Endothelial cell of umbilical vein (primary cell): ENCODE data around the gene PFKFB4. TPM values are rescaled to one million over a fixed set of nuclear protein-coding genes. Genes with fewer than 3 reads are reported as not detected.

Experiments used
- BruUV-seq: library from RNA; stranded (reverse); fragments of 400-500 nt; replicated peaks from 2 replicates; lab custom pipeline; 2021; lab: Mats Ljungman, UMichigan
- CTCF ChIA-PET: fragments of 300-600, 350-600 bp; sonication (Branson Sonifier 250); formaldehyde crosslinking; loops from one replicate; lab custom pipeline; 2021; ENCODE audit warnings: antibody characterized with exemption, inconsistent platforms; lab: Charles Lee
- POLR2A ChIA-PET: fragments of 300-600, 350-600 bp; sonication (Branson Sonifier 250); formaldehyde crosslinking; loops from one replicate; lab custom pipeline; 2021; ENCODE audit warnings: antibody characterized with exemption, inconsistent platforms; lab: Charles Lee
- DNase-seq: peaks from one replicate; pipeline ENCODE4 v3.0.0-alpha.2; 2011; ENCODE audit warnings: low read depth, low spot score
- FAIRE-seq: peaks from 2 replicates; lab custom pipeline; 2011; peaks lifted over from hg19 to GRCh38; lab: Jason Lieb, UNC
- H2AFZ ChIP-seq: 2 replicates; pipeline ENCODE4 v1.6.0; 2012; ENCODE audit warnings: low read depth, low read length, control low read depth, inconsistent platforms
- H3K27ac ChIP-seq: 2 replicates; pipeline ENCODE4 v1.5.1; 2011; ENCODE audit warnings: low read depth, mild to moderate bottlenecking, control low read depth, low read length, moderate library complexity; ENCODE audit not compliant: insufficient read depth
- H3K27me3 ChIP-seq, 2 experiments: 2 replicates each; pipeline versions ENCODE4 v1.6.0 to v1.6.1; 2011; ENCODE audit warnings: low read length in 2 of 2, mixed read lengths in 1 of 2; ENCODE audit not compliant: control insufficient read depth in 2 of 2, insufficient read depth in 2 of 2
- H3K36me3 ChIP-seq, 2 experiments: 2 replicates in 1 of 2; 3 replicates in 1 of 2; pipeline ENCODE4 v1.5.1; 2011; ENCODE audit warnings: low read length in 2 of 2, mild to moderate bottlenecking in 1 of 2, moderate library complexity in 1 of 2; ENCODE audit not compliant: control insufficient read depth in 2 of 2, insufficient read depth in 2 of 2; ENCODE audit errors: extremely low read depth in 1 of 2
- H3K4me1 ChIP-seq: 3 replicates; pipeline ENCODE4 v1.5.1; 2011; ENCODE audit warnings: mild to moderate bottlenecking, low read length; ENCODE audit not compliant: control insufficient read depth, insufficient read depth; ENCODE audit errors: extremely low read depth
- H3K4me2 ChIP-seq: 2 replicates; pipeline ENCODE4 v1.6.1; 2011; ENCODE audit warnings: low read length, control low read depth, mixed read lengths; ENCODE audit not compliant: insufficient read depth
- H3K4me3 ChIP-seq, 3 experiments: fragments of 200-600 bp in 1 of 3; sonication (generic), shearing (Covaris generic) in 1 of 3; replicated peaks in 1 of 3; 2 replicates each; pipeline ENCODE4 v1.5.1; 2011 to 2016; ENCODE audit warnings: control low read depth in 3 of 3, low read length in 3 of 3, mild to moderate bottlenecking in 2 of 3, inconsistent platforms in 1 of 3, low read depth in 1 of 3, moderate library complexity in 1 of 3; ENCODE audit not compliant: insufficient read depth in 1 of 3
- H3K79me2 ChIP-seq: 2 replicates; pipeline ENCODE4 v1.6.0; 2012; ENCODE audit warnings: low read length, inconsistent platforms; ENCODE audit not compliant: control insufficient read depth, insufficient read depth
- H3K9ac ChIP-seq: replicated peaks from 2 replicates; pipeline ENCODE3; 2011; ENCODE audit warnings: low read length, control low read depth; ENCODE audit not compliant: insufficient read depth; ENCODE audit errors: extremely low read depth
- H3K9me1 ChIP-seq: replicated peaks from 3 replicates; pipeline ENCODE4 v1.6.0; 2011; ENCODE audit warnings: mild to moderate bottlenecking, low read length; ENCODE audit not compliant: control insufficient read depth, insufficient read depth; ENCODE audit errors: extremely low read depth
- H3K9me3 ChIP-seq: replicated peaks from 2 replicates; pipeline ENCODE4 v1.5.1; 2012; ENCODE audit warnings: low read length, inconsistent platforms; ENCODE audit not compliant: control insufficient read depth, insufficient read depth
- H4K20me1 ChIP-seq: replicated peaks from 2 replicates; pipeline ENCODE3; 2011; ENCODE audit warnings: mild to moderate bottlenecking, low read length; ENCODE audit not compliant: control insufficient read depth, insufficient read depth; ENCODE audit errors: extremely low read depth
- EZH2 ChIP-seq: IDR thresholded peaks from 2 replicates; pipeline ENCODE4 v1.6.1; 2012; ENCODE audit warnings: borderline replicate concordance, low read depth, mild to moderate bottlenecking, moderate library complexity, low read length, inconsistent platforms; ENCODE audit not compliant: severe bottlenecking
- FOS ChIP-seq: IDR thresholded peaks from 2 replicates; pipeline ENCODE4 v1.6.1; 2011; ENCODE audit warnings: mild to moderate bottlenecking, low read length, moderate library complexity, borderline replicate concordance; ENCODE audit not compliant: insufficient read depth
- GATA2 ChIP-seq: IDR thresholded peaks from 2 replicates; pipeline ENCODE4 v1.7.0; 2011; ENCODE audit warnings: low read depth, mild to moderate bottlenecking, moderate library complexity, mixed read lengths, low read length; ENCODE audit not compliant: insufficient read length, insufficient read depth
- JUN ChIP-seq: IDR thresholded peaks from 2 replicates; pipeline ENCODE4 v1.6.1; 2011; ENCODE audit warnings: borderline replicate concordance, low read depth; ENCODE audit not compliant: insufficient read length, insufficient read depth
- MYC ChIP-seq: IDR thresholded peaks from one replicate; pipeline ENCODE4 v1.6.1; 2011; ENCODE audit warnings: mild to moderate bottlenecking, low read depth, low read length
- POLR2A ChIP-seq: IDR thresholded peaks from 2 replicates; pipeline ENCODE4 v1.6.1; 2012; ENCODE audit warnings: low read depth, mild to moderate bottlenecking, control low read depth, low read length
- POLR2AphosphoS5 ChIP-seq: IDR thresholded peaks from 2 replicates; pipeline ENCODE4 v1.6.1; 2012; ENCODE audit warnings: low read depth, mild to moderate bottlenecking, control low read depth, low read length, moderate library complexity; ENCODE audit not compliant: insufficient read depth
- dilution Hi-C: fragments of 300-500 bp; cut with MboI; formaldehyde crosslinking; loops from one replicate; pipeline ENCODE4 v1.15.0; 2019; ENCODE audit warnings: low sequenced_read_pairs; ENCODE audit not compliant: extremely low pct_ligation_motif_present
- intact Hi-C: fragments of 100-400 bp; cut with micrococcal nuclease; formaldehyde crosslinking; loops from one replicate; pipeline ENCODE4 v1.10.0; 2022
- polyA plus RNA-seq, 4 experiments: library from polyadenylated mRNA; depleted of rRNA in 3 of 4; stranded (reverse) in 3 of 4; unstranded in 1 of 4; fragments of >200 nt; gene quantifications; 2 replicates each; pipeline versions ENCODE4 v1.2.1 to v1.2.3, GENCODE V29; 2011 to 2012; ENCODE audit warnings: missing spikeins in 1 of 4
- total RNA-seq: library from RNA; stranded (reverse); gene quantifications from 2 replicates; pipeline ENCODE4 v1.2.3, GENCODE V29; 2021
- TF ChIP-seq, protein P1 (sequence below): IDR thresholded peaks from 2 replicates; pipeline ENCODE4 v1.6.1; 2011; ENCODE audit not compliant: insufficient read depth, insufficient read length

The PFKFB4 gene
- total and polyA plus RNA-seq, 2 donors (not counting 3 experiments of a cell fraction or from before 2014, with no cell fraction given) = 4.0 to 4.2 TPM

DNA sequence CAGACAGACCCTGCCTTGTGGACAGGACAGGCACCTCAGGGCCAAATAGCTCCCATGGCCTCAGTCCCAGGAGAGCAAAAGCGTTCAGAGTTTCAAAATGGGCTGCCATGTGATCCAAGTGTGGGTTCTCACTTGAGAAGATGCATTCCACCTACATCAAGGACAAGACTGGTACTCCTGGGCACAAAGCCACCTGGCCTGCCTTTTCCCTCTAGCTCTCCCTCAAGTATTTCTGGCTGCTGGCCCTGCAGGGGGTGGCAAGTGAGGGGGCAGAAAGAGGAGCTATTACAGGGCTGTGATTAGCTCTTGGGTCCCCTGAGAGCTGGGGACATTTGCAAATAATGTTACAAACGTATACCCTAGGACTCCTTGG lies 45.0 kb upstream of the PFKFB4 start:
- Histone ChIP-seq H3K36me3 (peaks cover 15 to 64% of the 10 kb centered on the region in 2 experiments), H3K4me1 (no peaks in the 10 kb centered on the region), H3K9me1 (no peaks in the 10 kb centered on the region), H3K79me2 (no peaks in the 10 kb centered on the region), H3K4me3 (no peak overlapping the region), H3K4me2 (no peak overlapping the region), H3K27me3 (no peaks in the 10 kb centered on the region), H3K27ac (no peak overlapping the region), H2AFZ (no peak overlapping the region), H3K9me3 (no peaks in the 10 kb centered on the region), H3K9ac (no peak overlapping the region), H4K20me1 (no peaks in the 10 kb centered on the region)
- intact Hi-C loops = no loop called here
- no TSS peak for BruUV-seq
- FAIRE-seq = no peak
- ChIA-PET CTCF (interaction anchor here (0.7 to 0.9 kb wide), 3 partner anchors 8 to 201 kb away, joined by 3 read pairs; partner anchors contain the start of gene SLC26A6), POLR2A (no interaction called here)
- no peak for TF ChIP-seq POLR2A
- TF ChIP-seq JUN = no peak
- TF ChIP-seq MYC = no peak
- TF ChIP-seq, protein P1, sequence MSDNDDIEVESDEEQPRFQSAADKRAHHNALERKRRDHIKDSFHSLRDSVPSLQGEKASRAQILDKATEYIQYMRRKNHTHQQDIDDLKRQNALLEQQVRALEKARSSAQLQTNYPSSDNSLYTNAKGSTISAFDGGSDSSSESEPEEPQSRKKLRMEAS = no peak
- no peak for TF ChIP-seq POLR2AphosphoS5
- no peak for TF ChIP-seq EZH2
- TF ChIP-seq FOS = no peak
- no peak for TF ChIP-seq GATA2
- dilution Hi-C loops = no loop called here
- no peak for DNase-seq
